NCI-H2196 treated with DMSO at 0.1 percent for 48 hours (cell line): ENCODE data around the gene SYT12.
"Not testable (repeated sequence)": the region's sequence is repeated elsewhere in the genome, so short reads cannot be mapped to it uniquely, and the experiment has no call there.

ENCODE experiments used
- DNase-seq: peaks from one replicate; lab custom pipeline; 2025; ENCODE audit not compliant: unreplicated experiment; lab: John Stamatoyannopoulos, UW

SYT12 gene

DNA sequence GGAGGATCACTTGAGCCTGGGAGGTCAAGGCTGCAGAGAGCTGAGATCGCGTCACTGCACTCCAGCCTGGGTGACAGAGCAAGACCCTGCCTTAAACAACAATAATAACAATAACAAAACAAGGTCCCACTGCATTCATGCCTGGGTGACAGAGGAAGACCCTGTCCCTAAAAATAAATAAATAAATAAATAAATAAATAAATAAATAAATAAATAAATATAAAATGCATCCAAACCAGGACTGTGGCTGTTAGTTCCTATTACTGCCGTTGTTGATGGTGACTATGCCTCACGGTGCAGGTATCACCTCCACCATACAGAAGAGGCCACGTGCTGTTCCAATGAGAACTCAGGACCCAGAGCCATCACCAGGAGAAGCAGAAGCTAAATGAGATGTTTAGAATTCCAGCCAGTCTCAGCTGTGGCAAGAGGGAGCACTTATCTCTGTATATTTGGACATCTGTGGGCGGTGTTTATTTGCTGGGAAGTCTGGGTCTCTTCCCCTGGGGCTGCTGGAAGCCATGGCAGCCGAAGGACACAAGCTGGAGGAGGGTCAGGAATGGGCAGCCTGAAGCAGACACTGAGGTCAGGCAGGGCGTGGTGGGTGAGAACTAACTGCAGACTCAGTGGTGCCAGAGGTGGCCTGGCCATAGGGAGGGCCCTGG, 26.2 kb upstream of the SYT12 start:
- no peak for DNase-seq

DNA sequence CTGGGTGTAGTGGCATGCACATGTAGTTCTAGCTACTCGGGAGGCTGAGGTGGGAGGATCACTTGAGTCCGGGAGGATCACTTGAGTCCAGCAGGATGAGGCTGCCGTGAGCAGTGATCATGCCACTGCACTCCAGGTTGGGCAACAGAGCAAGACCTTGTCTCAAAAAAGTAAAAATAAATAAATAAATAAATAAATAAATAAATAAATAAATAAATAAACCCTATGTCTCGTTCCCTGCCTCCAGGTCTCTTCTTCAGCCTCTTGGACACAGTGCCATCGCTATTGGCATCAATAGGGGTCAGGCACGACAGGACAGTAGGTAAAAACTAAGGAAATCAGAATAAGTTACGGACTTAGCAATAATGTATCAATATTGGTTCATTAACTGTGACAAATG, 23.4 kb upstream of the SYT12 start:
- DNase-seq, result no peak

GRCh38 chr11:67001332-67001731, 21.6 kb upstream of the SYT12 start:
- DNase-seq, result no peak

- DNase-seq, result no peak
Observed at GRCh38 chr11:67002297-67002913, 20.5 kb upstream of the SYT12 start.

GRCh38 chr11:67002921-67003411, 20.0 kb upstream of the SYT12 start:
- DNase-seq, result no peak

DNA sequence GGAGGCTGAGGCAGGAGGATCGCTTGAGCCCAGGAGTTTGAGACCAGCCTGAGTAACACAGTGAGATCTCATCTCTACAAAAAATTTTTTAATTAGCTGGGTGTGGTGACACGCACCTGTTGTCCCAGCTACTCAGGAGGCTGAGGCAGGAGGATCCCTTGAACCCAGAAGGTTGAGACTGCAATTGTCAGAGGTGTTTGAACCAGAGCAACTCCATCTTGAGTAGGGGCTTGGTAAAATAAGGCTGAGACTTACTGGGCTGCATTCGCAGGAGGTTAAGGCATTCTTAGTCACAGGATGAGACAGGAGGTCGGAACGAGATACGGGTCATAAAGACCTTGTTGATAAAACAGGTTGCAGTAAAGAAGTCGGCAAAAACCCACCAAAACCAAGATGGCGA, 17.7 kb upstream of the SYT12 start:
- not testable (repeated sequence) for DNase-seq

GRCh38 chr11:67006029-67006884, 16.7 kb upstream of the SYT12 start:
- DNase-seq, result no peak

GRCh38 chr11:67007126-67007525, 15.8 kb upstream of the SYT12 start:
- no peak for DNase-seq

DNA sequence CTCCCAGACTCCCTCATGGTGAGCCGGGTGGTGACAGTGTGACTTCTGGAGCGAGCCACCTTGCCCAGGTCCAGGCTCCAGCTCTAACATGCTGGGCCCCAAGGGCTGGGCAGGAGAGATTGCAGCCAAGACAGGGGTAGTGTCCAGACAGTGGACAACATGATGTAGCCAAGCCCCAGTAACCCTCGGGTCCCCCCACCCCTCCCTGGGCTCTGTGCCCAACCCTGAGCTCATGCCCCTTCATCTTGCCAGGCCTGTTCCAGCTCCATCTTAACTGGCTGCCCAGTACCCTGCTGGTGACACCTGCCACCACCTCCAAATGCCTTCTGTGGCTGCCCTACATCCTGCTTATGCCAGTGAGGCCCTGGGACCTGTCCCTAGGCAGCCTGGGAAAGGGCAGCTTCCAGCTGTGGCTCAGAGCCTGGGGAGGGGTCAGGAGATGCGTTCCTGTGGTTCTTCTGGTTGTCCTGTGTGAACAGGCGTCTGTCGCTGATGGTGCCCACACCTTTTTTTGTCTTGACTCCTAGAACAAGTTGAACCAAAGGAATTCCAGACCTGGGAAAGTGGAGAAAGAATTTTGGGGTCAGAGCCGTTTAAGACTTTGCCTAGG, 12.5 kb upstream of the SYT12 start:
- no peak for DNase-seq

DNA sequence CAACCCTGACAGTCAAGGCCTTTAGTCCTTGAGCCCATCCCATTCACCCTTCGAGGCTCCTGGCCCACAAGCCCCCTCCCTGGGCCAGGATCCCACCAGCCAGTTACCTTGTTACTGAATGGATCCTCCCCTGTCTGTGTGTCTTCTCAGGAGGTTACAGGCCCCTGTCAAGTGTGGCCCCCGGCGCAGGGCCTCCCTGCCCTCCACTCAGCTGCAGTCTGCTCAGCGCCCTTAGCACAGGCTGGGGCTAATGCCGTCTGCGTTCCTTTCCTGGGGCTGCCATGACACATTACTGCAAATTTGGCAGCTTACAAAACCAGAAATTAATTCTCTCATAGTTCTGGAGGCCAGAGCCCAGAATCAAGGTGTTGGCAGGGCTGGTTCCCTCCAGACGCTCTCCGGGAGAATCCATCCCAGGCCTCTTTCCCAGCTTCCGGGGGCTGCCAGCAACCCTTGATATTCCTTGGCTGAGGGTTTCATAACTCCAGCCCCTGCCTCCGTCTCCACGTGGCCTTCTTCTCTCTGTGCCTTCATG, 9.4 kb upstream of the SYT12 start:
- no peak for DNase-seq

DNA sequence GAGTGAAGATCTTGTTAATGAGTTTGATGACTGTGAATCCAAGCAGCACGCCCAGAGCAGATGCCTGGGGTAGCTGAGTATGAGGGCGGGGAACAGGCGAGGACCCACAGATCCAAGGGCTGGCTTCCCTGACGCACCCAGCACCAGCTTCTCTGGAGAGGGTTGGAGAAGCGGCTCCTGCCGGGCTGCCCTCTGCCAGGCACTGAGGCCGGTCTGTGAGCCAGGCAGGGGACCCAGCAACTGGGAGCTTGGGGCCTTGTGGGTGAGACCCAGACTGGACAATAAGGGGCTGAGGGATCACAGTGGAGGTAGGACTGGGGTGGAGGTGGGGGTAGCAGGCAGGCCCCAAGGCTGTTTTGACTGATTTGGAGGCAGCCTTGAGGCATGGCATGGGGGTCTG, 8.6 kb upstream of the SYT12 start:
- DNase-seq, result no peak

- DNase-seq, result no peak
Observed at GRCh38 chr11:67015048-67015447, 7.9 kb upstream of the SYT12 start.

- no peak for DNase-seq
Observed at GRCh38 chr11:67016550-67016949, 6.4 kb upstream of the SYT12 start.

DNA sequence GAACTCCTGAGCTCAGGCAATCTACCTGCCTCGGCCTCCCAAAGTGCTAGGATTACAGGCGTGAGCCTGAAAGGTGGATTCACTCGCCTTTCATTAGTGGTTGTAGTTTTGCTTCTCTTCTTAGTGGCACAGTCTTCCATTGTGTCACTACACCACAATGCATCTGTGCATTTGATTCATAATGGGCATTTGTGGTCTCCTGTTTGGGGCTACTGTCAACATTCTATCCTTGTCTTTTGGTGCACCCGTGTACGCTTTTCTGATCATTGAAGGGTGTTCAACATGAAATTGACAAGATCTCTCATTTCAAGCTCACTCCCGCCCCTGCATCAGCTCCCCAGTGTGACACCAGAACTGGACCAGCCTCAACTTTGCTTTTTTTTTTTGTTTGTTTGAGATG, 2.0 kb upstream of the SYT12 start:
- no peak for DNase-seq

DNA sequence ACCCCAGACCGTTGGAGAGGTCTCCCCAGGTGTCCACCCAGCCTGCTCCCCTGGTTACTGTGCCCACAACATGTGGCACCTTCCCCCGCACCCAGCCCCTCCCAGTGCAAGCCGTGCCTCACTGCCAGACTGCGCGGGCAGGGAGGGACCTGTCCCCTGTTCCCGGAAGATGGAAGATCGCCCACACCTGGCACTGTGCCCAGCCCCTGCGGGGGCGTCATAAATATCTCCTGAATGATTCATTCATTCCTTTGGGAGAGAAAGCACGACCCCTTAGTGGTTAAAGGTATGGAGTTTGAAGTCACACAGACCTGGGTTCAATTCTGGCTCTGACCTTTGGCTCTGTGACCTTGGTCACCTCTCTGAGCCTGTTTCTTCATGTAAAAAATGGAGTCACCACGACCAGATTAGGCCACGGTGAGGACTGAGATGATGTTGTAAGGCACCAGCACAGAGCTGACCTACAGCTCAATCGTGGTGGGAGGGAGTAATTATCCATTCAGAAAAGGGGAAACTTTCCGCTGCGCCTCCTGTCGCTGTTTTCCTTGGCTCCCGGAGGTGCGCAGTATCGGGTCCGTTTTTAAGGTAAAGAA, 497 bp upstream of the SYT12 start:
- DNase-seq, result no peak

- DNase-seq, result no peak
Observed at GRCh38 chr11:67023957-67024353, 1.0 kb downstream of the SYT12 start.

DNA sequence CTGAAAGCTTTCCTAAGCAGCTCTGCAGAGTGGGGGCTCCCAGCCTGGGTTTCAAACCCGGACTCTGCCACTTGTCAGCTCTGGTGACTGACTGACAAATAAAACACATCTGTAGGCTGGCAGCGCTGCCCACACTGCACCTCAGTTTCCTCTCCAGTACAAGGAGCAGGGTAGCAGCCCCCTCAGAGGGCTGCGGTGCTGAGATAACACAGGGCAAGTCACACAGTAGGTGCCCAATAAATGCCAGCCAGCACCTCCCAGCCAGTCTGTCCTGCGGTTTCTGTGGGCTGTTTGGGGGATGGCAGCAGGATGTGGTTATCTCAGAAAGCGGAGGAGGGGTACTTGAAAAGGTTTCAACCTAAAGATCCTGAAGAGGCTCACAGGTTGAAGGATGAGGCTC, 1.5 kb downstream of the SYT12 start:
- DNase-seq, result no peak

- DNase-seq, result no peak
Observed at GRCh38 chr11:67024966-67025365, 2.0 kb downstream of the SYT12 start.

DNA sequence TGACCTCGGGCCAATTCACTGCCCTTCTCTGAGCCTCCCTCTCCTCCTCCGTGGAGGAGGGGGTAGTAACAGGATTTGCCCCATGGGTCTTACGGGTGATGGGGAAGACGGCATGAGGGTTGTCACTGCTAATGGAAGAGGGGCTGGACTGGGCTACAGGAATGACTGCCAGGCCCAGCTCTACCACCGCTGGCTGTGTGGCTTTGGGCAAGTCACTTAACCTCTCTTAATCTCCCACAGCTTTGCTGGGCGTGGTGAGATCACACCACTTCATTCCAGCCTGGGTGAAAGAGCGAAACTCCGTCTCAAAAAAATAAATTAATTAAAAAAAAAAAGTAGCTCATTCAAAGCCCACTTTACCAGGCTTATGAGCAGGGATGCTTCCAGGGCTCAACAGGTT, 2.8 kb downstream of the SYT12 start:
- DNase-seq, result no peak

DNA sequence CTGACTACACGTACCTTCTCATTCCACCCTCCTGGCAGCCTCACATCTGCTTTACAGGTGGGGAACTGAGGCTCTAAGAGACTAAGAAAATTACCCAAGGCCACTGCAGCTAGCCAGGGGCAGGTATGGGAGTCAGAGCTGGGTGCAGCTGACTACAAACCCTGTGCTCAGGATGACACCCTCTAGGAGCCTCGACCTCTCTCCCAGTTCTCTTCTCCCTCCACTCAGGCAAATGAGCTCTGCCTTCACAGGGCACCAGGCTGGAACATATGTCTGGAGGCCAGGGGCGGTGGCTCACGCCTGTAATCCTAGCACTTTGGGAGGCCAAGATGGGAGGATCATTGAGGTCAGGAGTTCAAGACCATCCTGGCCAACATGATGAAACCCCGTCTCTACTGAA, 4.0 kb downstream of the SYT12 start:
- no peak for DNase-seq

DNA sequence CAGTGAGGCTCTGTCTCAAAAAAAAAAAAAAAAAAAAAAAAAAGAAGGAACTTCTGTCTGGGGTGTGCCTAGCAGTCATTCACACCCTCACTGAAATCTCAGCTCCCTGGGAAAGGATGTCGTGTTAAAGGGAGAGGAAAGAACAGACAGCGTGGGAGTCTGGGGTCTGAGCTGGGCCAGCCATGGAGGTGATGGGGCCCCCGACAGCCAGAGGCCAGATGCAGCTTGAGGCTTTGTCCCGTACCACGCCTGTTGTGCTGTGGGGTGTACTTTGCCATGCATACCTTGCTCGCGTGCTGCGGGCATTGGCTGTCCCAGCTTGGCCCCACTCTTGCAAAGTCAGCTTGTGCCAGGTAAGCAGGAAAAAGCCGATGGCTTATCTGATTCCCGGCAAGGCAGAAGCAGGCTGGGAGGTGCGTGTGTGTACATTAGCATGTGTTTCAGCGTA, 4.6 kb downstream of the SYT12 start:
- no peak for DNase-seq
